ENCODE results near the gene BAMBI. TPM values are rescaled to one million over a fixed set of nuclear protein-coding genes. Genes with fewer than 3 reads are reported as not detected.
"Not testable (repeated sequence)": the region's sequence is repeated elsewhere in the genome, so short reads cannot be mapped to it uniquely, and the experiment has no call there.

The BAMBI gene
- total RNA-seq, 1 donor from 2014 or later = 4.2 TPM

- Histone ChIP-seq H3K9me3 (ENCODE audit: control insufficient read depth in 3 of 3, low read length in 3 of 3) (no peaks in the 10 kb centered on the region), H3K36me3 (ENCODE audit: control insufficient read depth in 3 of 3, insufficient read depth in 3 of 3, low read length in 3 of 3) (no peaks in the 10 kb centered on the region), H3K4me3 (ENCODE audit: low read length in 3 of 3) (no peak overlapping the region), H3K4me1 (ENCODE audit: control insufficient read depth in 3 of 3, insufficient read depth in 3 of 3, low read length in 3 of 3) (no peaks in the 10 kb centered on the region), H3K9ac (ENCODE audit: low read depth in 1 of 3, low read length in 3 of 3) (no peak overlapping the region), H3K27ac (ENCODE audit: low read depth, low read length) (no peak overlapping the region), H3K27me3 (ENCODE audit: control insufficient read depth in 3 of 3, insufficient read depth in 3 of 3, low read length in 3 of 3) (no peaks in the 10 kb centered on the region)
Measured at GRCh38 chr10:28652106-28652505, 25.2 kb upstream of the BAMBI start.

- no peaks in the 10 kb centered on the region for H3K27me3 ChIP-seq (ENCODE audit: control insufficient read depth in 3 of 3, insufficient read depth in 3 of 3, low read length in 3 of 3)
- no peak overlapping the region for H3K4me3 ChIP-seq (ENCODE audit: low read length in 3 of 3)
- H3K9me3 ChIP-seq (ENCODE audit: control insufficient read depth in 3 of 3, low read length in 3 of 3) = no peaks in the 10 kb centered on the region
- no peaks in the 10 kb centered on the region for H3K4me1 ChIP-seq (ENCODE audit: control insufficient read depth in 3 of 3, insufficient read depth in 3 of 3, low read length in 3 of 3)
- no peaks in the 10 kb centered on the region for H3K36me3 ChIP-seq (ENCODE audit: control insufficient read depth in 3 of 3, insufficient read depth in 3 of 3, low read length in 3 of 3)
- H3K9ac ChIP-seq (ENCODE audit: low read depth in 1 of 3, low read length in 3 of 3) = no peak overlapping the region
- H3K27ac ChIP-seq (ENCODE audit: low read depth, low read length) = no peak overlapping the region
Measured at GRCh38 chr10:28652703-28653102, 24.6 kb upstream of the BAMBI start.

DNA sequence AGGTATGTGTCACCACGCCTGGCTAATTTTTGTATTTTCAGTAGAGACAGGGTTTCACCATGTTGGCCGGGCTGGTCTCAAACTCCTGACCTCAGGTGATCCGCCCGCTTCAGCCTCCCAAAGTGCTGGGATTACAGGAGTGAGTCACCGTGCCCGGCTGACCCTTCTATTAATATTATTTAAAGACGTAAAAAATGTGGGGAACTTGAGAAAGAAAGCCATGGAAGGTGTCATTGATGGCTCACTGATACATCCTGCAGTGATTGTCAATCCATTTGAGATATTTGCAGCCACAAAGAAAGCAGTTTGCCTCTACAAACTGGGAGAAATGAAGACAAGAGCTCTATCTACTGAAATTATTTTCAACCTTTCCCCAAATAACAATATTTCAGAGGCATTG, 18.5 kb upstream of the BAMBI start:
- not testable (repeated sequence) for H3K27me3 ChIP-seq (ENCODE audit: control insufficient read depth in 3 of 3, insufficient read depth in 3 of 3, low read length in 3 of 3); H3K9ac ChIP-seq (ENCODE audit: low read depth in 1 of 3, low read length in 3 of 3); H3K9me3 ChIP-seq (ENCODE audit: control insufficient read depth in 3 of 3, low read length in 3 of 3); H3K4me1 ChIP-seq (ENCODE audit: control insufficient read depth in 3 of 3, insufficient read depth in 3 of 3, low read length in 3 of 3); H3K27ac ChIP-seq (ENCODE audit: low read depth, low read length); H3K36me3 ChIP-seq (ENCODE audit: control insufficient read depth in 3 of 3, insufficient read depth in 3 of 3, low read length in 3 of 3); H3K4me3 ChIP-seq (ENCODE audit: low read length in 3 of 3)

DNA sequence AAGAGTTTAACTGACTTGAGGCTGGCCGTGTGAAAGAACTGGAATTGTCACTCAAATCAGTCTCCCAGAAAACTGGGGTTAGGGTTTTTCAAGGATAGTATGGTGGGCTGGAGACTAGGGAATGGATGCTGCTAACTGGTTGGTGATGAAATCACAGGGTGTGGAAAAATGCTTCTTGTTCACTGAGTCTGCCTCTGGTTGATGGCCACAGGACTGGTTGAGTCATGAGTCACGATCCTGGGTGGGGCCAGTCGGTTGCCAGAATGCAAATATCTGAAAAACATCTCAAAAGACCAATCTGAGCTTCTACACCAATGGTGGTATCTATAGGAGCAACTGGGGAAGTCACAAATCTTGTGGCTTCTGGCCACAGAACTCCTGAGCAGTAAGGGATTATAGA, 16.3 kb upstream of the BAMBI start:
- H3K4me1 ChIP-seq (ENCODE audit: control insufficient read depth in 3 of 3, insufficient read depth in 3 of 3, low read length in 3 of 3) = no peaks in the 10 kb centered on the region
- no peaks in the 10 kb centered on the region for H3K36me3 ChIP-seq (ENCODE audit: control insufficient read depth in 3 of 3, insufficient read depth in 3 of 3, low read length in 3 of 3)
- peak overlapping the region in 1 of 3 donors; percentile 20 for H3K9ac ChIP-seq (ENCODE audit: low read depth in 1 of 3, low read length in 3 of 3)
- no peak overlapping the region for H3K4me3 ChIP-seq (ENCODE audit: low read length in 3 of 3)
- no peak overlapping the region for H3K27ac ChIP-seq (ENCODE audit: low read depth, low read length)
- H3K27me3 ChIP-seq (ENCODE audit: control insufficient read depth in 3 of 3, insufficient read depth in 3 of 3, low read length in 3 of 3) = peaks cover 0 to under 1% (median 0%) of the 10 kb centered on the region in 3 donors
- H3K9me3 ChIP-seq (ENCODE audit: control insufficient read depth in 3 of 3, low read length in 3 of 3) = no peaks in the 10 kb centered on the region

DNA sequence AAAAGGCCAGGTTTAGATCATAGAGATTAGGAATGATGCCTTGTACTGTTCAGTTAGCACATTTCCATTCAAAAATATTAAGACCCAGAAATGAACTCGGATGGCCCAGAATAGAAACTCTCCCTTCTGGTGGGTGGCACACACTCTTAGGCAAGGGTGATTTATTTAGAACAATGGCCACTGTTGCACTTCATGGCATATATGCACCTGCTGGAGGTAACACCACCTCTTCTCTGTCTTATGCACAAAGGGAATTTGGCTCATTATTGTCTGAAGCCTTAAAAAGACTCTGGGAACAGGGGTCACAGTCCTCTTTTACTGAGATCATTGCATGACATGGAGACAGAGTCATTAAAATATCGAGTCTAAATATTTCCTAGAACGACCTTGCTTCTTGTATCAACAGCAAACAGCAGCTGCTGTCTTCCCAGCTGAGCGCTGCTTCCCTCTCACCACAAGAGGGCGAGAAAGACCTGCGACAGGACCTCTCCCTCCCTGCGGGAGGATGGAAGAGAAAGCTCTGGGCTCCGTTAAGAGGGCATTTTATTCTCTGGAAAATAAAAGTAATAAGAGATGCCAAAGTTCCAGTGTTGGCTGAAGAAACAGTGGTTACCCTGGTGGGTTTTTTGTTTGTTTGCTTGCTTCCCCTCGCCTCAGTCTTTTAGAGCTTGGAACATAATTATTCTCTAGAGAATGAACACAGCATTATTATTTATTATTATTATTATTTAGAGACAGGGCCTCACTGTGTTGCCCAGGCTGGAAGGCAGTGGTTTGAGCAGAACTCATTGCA, 13.5 kb upstream of the BAMBI start:
- H3K9ac ChIP-seq (ENCODE audit: low read depth in 1 of 3, low read length in 3 of 3) = no peak overlapping the region
- H3K4me1 ChIP-seq (ENCODE audit: control insufficient read depth in 3 of 3, insufficient read depth in 3 of 3, low read length in 3 of 3) = peaks cover under 1 to 6% (median 5%) of the 10 kb centered on the region in 3 donors
- no peaks in the 10 kb centered on the region for H3K36me3 ChIP-seq (ENCODE audit: control insufficient read depth in 3 of 3, insufficient read depth in 3 of 3, low read length in 3 of 3)
- no peak overlapping the region for H3K27ac ChIP-seq (ENCODE audit: low read depth, low read length)
- H3K4me3 ChIP-seq (ENCODE audit: low read length in 3 of 3) = no peak overlapping the region
- H3K9me3 ChIP-seq (ENCODE audit: control insufficient read depth in 3 of 3, low read length in 3 of 3) = no peaks in the 10 kb centered on the region
- peaks cover 9 to 14% (median 14%) of the 10 kb centered on the region in 3 donors for H3K27me3 ChIP-seq (ENCODE audit: control insufficient read depth in 3 of 3, insufficient read depth in 3 of 3, low read length in 3 of 3)

- Histone ChIP-seq H3K9me3 (ENCODE audit: control insufficient read depth in 3 of 3, low read length in 3 of 3) (no peaks in the 10 kb centered on the region), H3K9ac (ENCODE audit: low read depth in 1 of 3, low read length in 3 of 3) (no peak overlapping the region), H3K36me3 (ENCODE audit: control insufficient read depth in 3 of 3, insufficient read depth in 3 of 3, low read length in 3 of 3) (no peaks in the 10 kb centered on the region), H3K4me1 (ENCODE audit: control insufficient read depth in 3 of 3, insufficient read depth in 3 of 3, low read length in 3 of 3) (peaks cover 4 to 9% (median 5%) of the 10 kb centered on the region in 3 donors), H3K27ac (ENCODE audit: low read depth, low read length) (no peak overlapping the region), H3K4me3 (ENCODE audit: low read length in 3 of 3) (no peak overlapping the region), H3K27me3 (ENCODE audit: control insufficient read depth in 3 of 3, insufficient read depth in 3 of 3, low read length in 3 of 3) (peaks cover 14 to 20% (median 19%) of the 10 kb centered on the region in 3 donors)
Measured at GRCh38 chr10:28664369-28664740, 13.0 kb upstream of the BAMBI start.

- H3K4me1 ChIP-seq (ENCODE audit: control insufficient read depth in 3 of 3, insufficient read depth in 3 of 3, low read length in 3 of 3) = peaks cover 4 to 9% (median 5%) of the 10 kb centered on the region in 3 donors
- no peak overlapping the region for H3K27ac ChIP-seq (ENCODE audit: low read depth, low read length)
- no peaks in the 10 kb centered on the region for H3K9me3 ChIP-seq (ENCODE audit: control insufficient read depth in 3 of 3, low read length in 3 of 3)
- no peak overlapping the region for H3K4me3 ChIP-seq (ENCODE audit: low read length in 3 of 3)
- peaks cover 20 to 31% (median 24%) of the 10 kb centered on the region in 3 donors for H3K27me3 ChIP-seq (ENCODE audit: control insufficient read depth in 3 of 3, insufficient read depth in 3 of 3, low read length in 3 of 3)
- H3K36me3 ChIP-seq (ENCODE audit: control insufficient read depth in 3 of 3, insufficient read depth in 3 of 3, low read length in 3 of 3) = no peaks in the 10 kb centered on the region
- H3K9ac ChIP-seq (ENCODE audit: low read depth in 1 of 3, low read length in 3 of 3) = no peak overlapping the region
Measured at GRCh38 chr10:28666751-28667467, 10.4 kb upstream of the BAMBI start.

- Histone ChIP-seq H3K27ac (ENCODE audit: low read depth, low read length) (no peak overlapping the region), H3K27me3 (ENCODE audit: control insufficient read depth in 3 of 3, insufficient read depth in 3 of 3, low read length in 3 of 3) (peaks cover 20 to 37% (median 29%) of the 10 kb centered on the region in 3 donors)
Measured at GRCh38 chr10:28668363-28669226, 8.7 kb upstream of the BAMBI start.

DNA sequence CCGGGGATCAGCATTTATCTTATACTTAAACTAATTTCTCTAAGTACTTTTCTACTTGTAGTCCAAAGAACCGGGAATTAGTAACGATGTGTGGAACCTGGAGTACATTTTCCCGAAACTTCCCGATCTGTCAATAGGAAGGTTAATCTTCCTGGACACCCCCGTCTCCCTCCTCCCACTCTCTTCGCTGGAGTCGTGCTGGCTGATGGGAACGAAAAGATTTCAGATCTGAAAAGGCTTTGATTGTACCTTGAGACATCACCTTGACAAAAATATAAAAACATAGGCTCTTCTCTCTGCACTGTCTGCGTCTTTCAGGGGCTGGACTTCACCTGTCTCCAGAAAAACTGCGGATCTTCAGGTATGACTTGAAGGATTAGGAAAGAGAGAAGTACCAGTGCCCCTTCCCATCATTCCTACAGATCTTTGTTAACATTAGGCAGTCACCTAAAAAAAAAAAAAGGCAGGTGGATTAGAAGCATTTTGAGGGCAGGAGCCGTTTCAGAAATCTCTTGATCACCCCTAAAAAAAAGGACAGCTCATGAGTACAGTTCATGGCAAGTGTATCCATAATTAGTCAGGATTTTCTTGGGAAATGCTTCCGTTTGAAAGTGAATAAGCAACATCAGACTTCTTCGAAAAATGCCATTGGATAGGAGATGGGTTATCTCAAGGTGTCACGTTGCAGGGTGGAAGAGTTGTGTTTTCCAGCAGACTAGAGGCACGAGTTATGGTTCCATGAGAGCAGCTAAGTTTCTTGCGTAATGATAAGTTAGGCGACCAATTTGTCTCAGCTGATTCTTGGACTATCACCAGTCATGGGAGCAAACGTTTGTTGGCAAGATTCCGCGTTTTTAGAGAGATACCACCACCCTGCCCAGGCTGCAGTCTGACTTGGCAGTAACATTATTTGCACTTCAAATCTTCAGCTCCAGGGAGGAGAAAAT, 7.8 kb upstream of the BAMBI start:
- peaks cover 4 to 9% (median 5%) of the 10 kb centered on the region in 3 donors for H3K4me1 ChIP-seq (ENCODE audit: control insufficient read depth in 3 of 3, insufficient read depth in 3 of 3, low read length in 3 of 3)
- no peaks in the 10 kb centered on the region for H3K36me3 ChIP-seq (ENCODE audit: control insufficient read depth in 3 of 3, insufficient read depth in 3 of 3, low read length in 3 of 3)
- H3K4me3 ChIP-seq (ENCODE audit: low read length in 3 of 3) = peak overlapping the region; percentile 54 to 75 (median 54)
- H3K9me3 ChIP-seq (ENCODE audit: control insufficient read depth in 3 of 3, low read length in 3 of 3) = no peaks in the 10 kb centered on the region
- H3K27ac ChIP-seq (ENCODE audit: low read depth, low read length) = no peak overlapping the region
- H3K27me3 ChIP-seq (ENCODE audit: control insufficient read depth in 3 of 3, insufficient read depth in 3 of 3, low read length in 3 of 3) = peaks cover 20 to 37% (median 29%) of the 10 kb centered on the region in 3 donors
- H3K9ac ChIP-seq (ENCODE audit: low read depth in 1 of 3, low read length in 3 of 3) = peak overlapping the region in 1 of 3 donors; percentile 47

More at GRCh38 chr10:28668363-28669226, 8.7 kb upstream of the BAMBI start:
- Histone ChIP-seq H3K4me3 (ENCODE audit: low read length in 3 of 3) (peak overlapping the region; percentile 54 to 75 (median 62)), H3K4me1 (ENCODE audit: control insufficient read depth in 3 of 3, insufficient read depth in 3 of 3, low read length in 3 of 3) (peaks cover 4 to 9% (median 5%) of the 10 kb centered on the region in 3 donors), H3K36me3 (ENCODE audit: control insufficient read depth in 3 of 3, insufficient read depth in 3 of 3, low read length in 3 of 3) (no peaks in the 10 kb centered on the region), H3K9me3 (ENCODE audit: control insufficient read depth in 3 of 3, low read length in 3 of 3) (no peaks in the 10 kb centered on the region), H3K9ac (ENCODE audit: low read depth in 1 of 3, low read length in 3 of 3) (peak overlapping the region in 2 of 3 donors; percentile 45 to 47)
